Loucy (cell line): Measurements from ENCODE around the gene SLC8B1.

ENCODE experiments used
- EZH2phosphoT487 ChIP-seq: fragments of 200-600 bp; IDR thresholded peaks from 2 replicates; pipeline ENCODE4 v1.6.1; 2018; ENCODE audit warnings: antibody characterized with exemption, mild to moderate bottlenecking, moderate library complexity, borderline replicate concordance
- TF ChIP-seq, protein P1 (sequence below): fragments of 200-600 bp; sonication (generic); conservative IDR thresholded peaks from 2 replicates; pipeline ENCODE4 v1.5.1; 2014; ENCODE audit warnings: mild to moderate bottlenecking, antibody characterized with exemption, low read length

DNA sequence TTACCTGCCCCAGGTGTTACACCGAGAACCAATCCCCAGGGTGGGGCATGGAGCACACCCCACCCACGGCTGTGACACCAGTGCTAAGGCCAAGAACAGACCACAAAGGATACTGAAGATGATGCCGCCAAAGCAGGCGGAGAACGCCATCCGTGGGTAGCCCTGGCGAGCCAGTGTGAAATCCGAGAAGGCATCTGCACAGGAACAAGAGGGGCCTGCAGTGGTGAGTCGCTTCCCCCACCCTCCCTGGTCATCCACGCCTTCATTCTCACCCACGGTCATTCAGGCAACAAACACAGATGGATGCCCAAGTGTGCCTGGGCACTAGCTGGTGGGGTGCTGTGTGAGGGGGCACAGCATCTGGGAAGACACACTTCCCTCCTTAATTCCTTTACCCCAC is 28.5 kb downstream of the SLC8B1 start:
- TF ChIP-seq EZH2phosphoT487: no peak
- TF ChIP-seq, protein P1, sequence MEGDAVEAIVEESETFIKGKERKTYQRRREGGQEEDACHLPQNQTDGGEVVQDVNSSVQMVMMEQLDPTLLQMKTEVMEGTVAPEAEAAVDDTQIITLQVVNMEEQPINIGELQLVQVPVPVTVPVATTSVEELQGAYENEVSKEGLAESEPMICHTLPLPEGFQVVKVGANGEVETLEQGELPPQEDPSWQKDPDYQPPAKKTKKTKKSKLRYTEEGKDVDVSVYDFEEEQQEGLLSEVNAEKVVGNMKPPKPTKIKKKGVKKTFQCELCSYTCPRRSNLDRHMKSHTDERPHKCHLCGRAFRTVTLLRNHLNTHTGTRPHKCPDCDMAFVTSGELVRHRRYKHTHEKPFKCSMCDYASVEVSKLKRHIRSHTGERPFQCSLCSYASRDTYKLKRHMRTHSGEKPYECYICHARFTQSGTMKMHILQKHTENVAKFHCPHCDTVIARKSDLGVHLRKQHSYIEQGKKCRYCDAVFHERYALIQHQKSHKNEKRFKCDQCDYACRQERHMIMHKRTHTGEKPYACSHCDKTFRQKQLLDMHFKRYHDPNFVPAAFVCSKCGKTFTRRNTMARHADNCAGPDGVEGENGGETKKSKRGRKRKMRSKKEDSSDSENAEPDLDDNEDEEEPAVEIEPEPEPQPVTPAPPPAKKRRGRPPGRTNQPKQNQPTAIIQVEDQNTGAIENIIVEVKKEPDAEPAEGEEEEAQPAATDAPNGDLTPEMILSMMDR: no peak
